Measurements from ENCODE around the gene RABGAP1L.

RABGAP1L gene

GRCh38 chr1:175040324-175040879 lies 881.1 kb downstream of the RABGAP1L start:
- no peak overlapping the region for H3K4me3 ChIP-seq (ENCODE audit: low read depth, low read length)
- no peak for TF ChIP-seq POLR2A (IDR thresholded peaks at IDR 0.05; ENCODE audit: extremely low read depth, insufficient read length)
- TF ChIP-seq MAX (IDR thresholded peaks at IDR 0.05; ENCODE audit: low read depth, low read length), result no peak
- TF ChIP-seq MYC (IDR thresholded peaks at IDR 0.05; ENCODE audit: low read depth, low read length), result no peak
- no peak for TF ChIP-seq CTCF (IDR thresholded peaks at IDR 0.05; ENCODE audit: low read depth, low read length)
- no peak for DNase-seq (ENCODE audit: low read depth)

- TF ChIP-seq MAX (IDR thresholded peaks at IDR 0.05; ENCODE audit: low read depth, low read length), result no peak
- TF ChIP-seq CTCF (IDR thresholded peaks at IDR 0.05; ENCODE audit: low read depth, low read length), result no peak
- TF ChIP-seq MYC (IDR thresholded peaks at IDR 0.05; ENCODE audit: low read depth, low read length), result no peak
- TF ChIP-seq POLR2A (IDR thresholded peaks at IDR 0.05; ENCODE audit: extremely low read depth, insufficient read length), result no peak
- no peak overlapping the region for H3K4me3 ChIP-seq (ENCODE audit: low read depth, low read length)
- no peak for DNase-seq (ENCODE audit: low read depth)
Observed at GRCh38 chr1:175042650-175043049, 883.3 kb downstream of the RABGAP1L start.

GRCh38 chr1:175043824-175044223 lies 884.5 kb downstream of the RABGAP1L start:
- no peak for TF ChIP-seq CTCF (IDR thresholded peaks at IDR 0.05; ENCODE audit: low read depth, low read length)
- TF ChIP-seq POLR2A (IDR thresholded peaks at IDR 0.05; ENCODE audit: extremely low read depth, insufficient read length), result no peak
- no peak for DNase-seq (ENCODE audit: low read depth)
- H3K4me3 ChIP-seq (ENCODE audit: low read depth, low read length), result no peak overlapping the region

GRCh38 chr1:175044591-175044990 lies 885.3 kb downstream of the RABGAP1L start:
- DNase-seq (ENCODE audit: low read depth), result peak; percentile 81
- H3K4me3 ChIP-seq (ENCODE audit: low read depth, low read length), result peak overlapping the region; percentile 55
